ENCODE data around the gene ZNF92.
"Not testable (repeated sequence)": the region's sequence is repeated elsewhere in the genome, so short reads cannot be mapped to it uniquely, and the experiment has no call there.

ZNF92 gene

GRCh38 chr7:65387891-65388290, 14.2 kb downstream of the ZNF92 start:
- intact Hi-C loops (cut with DNase I; ENCODE audit: low total_unique reads), result no loop called here
- H3K9me3 ChIP-seq, result no peaks in the 10 kb centered on the region
- peaks cover 25 to 35% (median 26%) of the 10 kb centered on the region in 3 donors for H3K36me3 ChIP-seq
- no peak for DNase-seq
- no peak overlapping the region for H3K27ac ChIP-seq
- H3K4me3 ChIP-seq, result no peak overlapping the region
- H3K4me1 ChIP-seq, result no peaks in the 10 kb centered on the region
- TF ChIP-seq CTCF (IDR thresholded peaks at IDR 0.05), result no peak
- no peaks in the 10 kb centered on the region for H3K27me3 ChIP-seq

GRCh38 chr7:65390588-65390987, 16.9 kb downstream of the ZNF92 start:
- no peaks in the 10 kb centered on the region for H3K27me3 ChIP-seq
- no peak overlapping the region for H3K4me3 ChIP-seq
- TF ChIP-seq CTCF (IDR thresholded peaks at IDR 0.05), result no peak
- no peak overlapping the region for H3K27ac ChIP-seq
- peaks cover 28 to 46% (median 29%) of the 10 kb centered on the region in 3 donors for H3K36me3 ChIP-seq
- intact Hi-C loops (cut with DNase I; ENCODE audit: low total_unique reads), result no loop called here
- H3K4me1 ChIP-seq, result no peaks in the 10 kb centered on the region
- DNase-seq, result no peak
- peaks cover 0 to 1% (median 0%) of the 10 kb centered on the region in 3 donors for H3K9me3 ChIP-seq

GRCh38 chr7:65397730-65398142, 24.1 kb downstream of the ZNF92 start:
- peaks cover 0 to 29% (median 1%) of the 10 kb centered on the region in 3 donors for H3K9me3 ChIP-seq
- H3K4me3 ChIP-seq, result no peak overlapping the region
- peaks cover 17 to 44% (median 33%) of the 10 kb centered on the region in 3 donors for H3K36me3 ChIP-seq
- no peaks in the 10 kb centered on the region for H3K27me3 ChIP-seq
- H3K4me1 ChIP-seq, result no peaks in the 10 kb centered on the region
- H3K27ac ChIP-seq, result no peak overlapping the region
- intact Hi-C loops (cut with DNase I; ENCODE audit: low total_unique reads), result no loop called here
- no peak for TF ChIP-seq CTCF (IDR thresholded peaks at IDR 0.05)
- DNase-seq, result no peak

GRCh38 chr7:65398671-65399070, 25.0 kb downstream of the ZNF92 start:
- H3K4me1 ChIP-seq, result not testable (repeated sequence)

GRCh38 chr7:65399101-65399500, 25.4 kb downstream of the ZNF92 start:
- intact Hi-C loops (cut with DNase I; ENCODE audit: low total_unique reads), result not testable (repeated sequence)
- peaks cover 0 to 42% (median 14%) of the 10 kb centered on the region in 3 donors for H3K9me3 ChIP-seq

More at GRCh38 chr7:65398671-65399070, 25.0 kb downstream of the ZNF92 start:
- Histone ChIP-seq H3K36me3 (peaks cover 12 to 41% (median 32%) of the 10 kb centered on the region in 3 donors), H3K9me3 (peaks cover 0 to 37% (median 10%) of the 10 kb centered on the region in 3 donors)
- intact Hi-C loops (cut with DNase I; ENCODE audit: low total_unique reads); H3K27ac ChIP-seq; DNase-seq; H3K27me3 ChIP-seq; H3K4me3 ChIP-seq: not testable (repeated sequence)

GRCh38 chr7:65404020-65404419, 30.4 kb downstream of the ZNF92 start:
- no peak for DNase-seq
- Histone ChIP-seq H3K4me3 (no peak overlapping the region), H3K27me3 (no peaks in the 10 kb centered on the region), H3K4me1 (no peaks in the 10 kb centered on the region), H3K36me3 (peaks cover 5 to 25% (median 17%) of the 10 kb centered on the region in 3 donors), H3K27ac (no peak overlapping the region), H3K9me3 (peaks cover 3 to 69% (median 48%) of the 10 kb centered on the region in 3 donors)
- intact Hi-C loops (cut with DNase I; ENCODE audit: low total_unique reads), result no loop called here
- no peak for TF ChIP-seq CTCF (IDR thresholded peaks at IDR 0.05)

More at GRCh38 chr7:65399101-65399500, 25.4 kb downstream of the ZNF92 start:
- DNase-seq, H3K27ac ChIP-seq, H3K4me3 ChIP-seq, H3K4me1 ChIP-seq, H3K27me3 ChIP-seq: not testable (repeated sequence)
- H3K36me3 ChIP-seq, result peaks cover 12 to 41% (median 37%) of the 10 kb centered on the region in 3 donors

GRCh38 chr7:65406706-65407105, 33.1 kb downstream of the ZNF92 start:
- H3K27ac ChIP-seq; H3K27me3 ChIP-seq; intact Hi-C loops (cut with DNase I; ENCODE audit: low total_unique reads); H3K4me3 ChIP-seq; H3K4me1 ChIP-seq; DNase-seq: not testable (repeated sequence)
- peaks cover 3 to 60% (median 48%) of the 10 kb centered on the region in 3 donors for H3K9me3 ChIP-seq
- peaks cover 0 to 19% (median 0%) of the 10 kb centered on the region in 3 donors for H3K36me3 ChIP-seq
